B cell (primary cell): ENCODE data around the gene CTTN. TPM values are rescaled to one million over a fixed set of nuclear protein-coding genes. Genes with fewer than 3 reads are reported as not detected.

Source experiments
- ATAC-seq: fragments of 200-7000 bp; cut with Tn5 transposase; one replicate; pipeline ENCODE4 v1.10.0; 2021; ENCODE audit warnings: low read depth, mild to moderate bottlenecking, moderate number of reproducible peaks, moderate library complexity
- CTCF ChIA-PET: fragments of 350-600 bp; sonication (Branson Sonifier 250); formaldehyde crosslinking; loops from one replicate; lab custom pipeline; 2021; ENCODE audit warnings: antibody characterized with exemption, inconsistent platforms; lab: Charles Lee
- POLR2A ChIA-PET: fragments of 350-600 bp; sonication (Branson Sonifier 250); formaldehyde crosslinking; loops from one replicate; lab custom pipeline; 2021; ENCODE audit warnings: antibody characterized with exemption; lab: Charles Lee
- DNase-seq: peaks from one replicate; pipeline ENCODE4 v3.0.0; 2013
- H2AFZ ChIP-seq: 2 replicates; pipeline ENCODE4 v1.6.1; 2012; ENCODE audit warnings: mild to moderate bottlenecking, low read depth, low read length; ENCODE audit not compliant: insufficient read depth, poor library complexity, severe bottlenecking
- H3K27ac ChIP-seq, 2 donors: 1 replicate in 1 of 2; 2 replicates in 1 of 2; pipeline ENCODE4 v1.5.1; 2012 to 2013; ENCODE audit warnings: low read length in 2 of 2, mild to moderate bottlenecking in 2 of 2, moderate library complexity in 1 of 2
- H3K27me3 ChIP-seq, 4 experiments: fragments of 200-600 bp in 1 of 4; sonication (generic) in 1 of 4; replicated peaks in 1 of 4; 1 replicate in 2 of 4; 2 replicates in 2 of 4; pipeline versions ENCODE4 v1.6.1 to v1.7.0; 2013 to 2016; ENCODE audit warnings: low read length in 3 of 4, mild to moderate bottlenecking in 2 of 4, mixed read lengths in 1 of 4, moderate library complexity in 1 of 4; ENCODE audit not compliant: insufficient read depth in 4 of 4, control insufficient read depth in 3 of 4; ENCODE audit errors: control extremely low read depth in 1 of 4
- H3K36me3 ChIP-seq, 2 experiments: replicated peaks in 1 of 2; 1 replicate in 1 of 2; 2 replicates in 1 of 2; pipeline versions ENCODE4 v1.6.1 to v1.7.1; 2013; ENCODE audit warnings: low read length in 1 of 2; ENCODE audit not compliant: insufficient read depth in 2 of 2, control insufficient read depth in 1 of 2; ENCODE audit errors: control extremely low read depth in 1 of 2, extremely low read depth in 1 of 2
- H3K4me1 ChIP-seq, 2 donors: fragments of 200-600 bp in 1 of 2; sonication (generic) in 1 of 2; 1 replicate in 1 of 2; 2 replicates in 1 of 2; pipeline versions ENCODE4 v1.5.1 to v1.6.1; 2013 to 2017; ENCODE audit warnings: low read length in 2 of 2; ENCODE audit not compliant: control insufficient read depth in 2 of 2, insufficient read depth in 2 of 2
- H3K4me2 ChIP-seq: replicated peaks from 2 replicates; pipeline ENCODE3; 2012; ENCODE audit warnings: mild to moderate bottlenecking, low read depth, low read length; ENCODE audit not compliant: poor library complexity, severe bottlenecking
- H3K4me3 ChIP-seq, 5 experiments: fragments of 200-600 bp in 1 of 5; sonication (generic) in 1 of 5; 1 replicate in 3 of 5; 2 replicates in 2 of 5; pipeline versions ENCODE4 v1.5.1 to v1.7.0; 2011 to 2016; ENCODE audit warnings: low read length in 4 of 5, mild to moderate bottlenecking in 4 of 5, low read depth in 2 of 5, control low read depth in 1 of 5, moderate library complexity in 1 of 5; ENCODE audit not compliant: insufficient read depth in 1 of 5; ENCODE audit errors: control extremely low read depth in 1 of 5, extremely low read depth in 1 of 5
- H3K79me2 ChIP-seq: fragments of 200-600 bp; sonication (generic); one replicate; pipeline ENCODE4 v1.6.0; 2016; ENCODE audit warnings: low read length; ENCODE audit not compliant: control insufficient read depth, insufficient read depth
- H3K9ac ChIP-seq: fragments of 200-600 bp; sonication (generic); 2 replicates; pipeline ENCODE4 v1.6.1; 2017; ENCODE audit warnings: mild to moderate bottlenecking, low read length, moderate library complexity
- H3K9me3 ChIP-seq, 3 donors: one replicate each; pipeline versions ENCODE4 v1.6.1 to v1.7.1; 2013; ENCODE audit warnings: low read length in 2 of 3; ENCODE audit not compliant: control insufficient read depth in 2 of 3, insufficient read depth in 1 of 3; ENCODE audit errors: control extremely low read depth in 1 of 3
- H4K20me1 ChIP-seq: 2 replicates; pipeline ENCODE4 v1.6.0; 2012; ENCODE audit warnings: mild to moderate bottlenecking, low read length; ENCODE audit not compliant: insufficient read depth, control insufficient read depth, poor library complexity, severe bottlenecking
- H3K27ac Mint-ChIP-seq: one replicate; pipeline ENCODE4 v1.8.0; 2021; ENCODE audit warnings: mixed read lengths
- H3K27me3 Mint-ChIP-seq: one replicate; pipeline ENCODE4 v1.8.0; 2021; ENCODE audit warnings: mixed read lengths
- H3K4me1 Mint-ChIP-seq: one replicate; pipeline ENCODE4 v1.8.0; 2021; ENCODE audit warnings: mixed read lengths
- H3K4me3 Mint-ChIP-seq: one replicate; pipeline ENCODE4 v1.8.0; 2021; ENCODE audit warnings: mixed read lengths
- H3K9me3 Mint-ChIP-seq: one replicate; pipeline ENCODE4 v1.8.0; 2022; ENCODE audit warnings: mixed read lengths; ENCODE audit not compliant: insufficient read depth
- CTCF ChIP-seq: fragments of 200-600 bp; IDR thresholded peaks from one replicate; pipeline ENCODE4 v1.8.0; 2022; ENCODE audit warnings: antibody characterized with exemption, mild to moderate bottlenecking
- EZH2 ChIP-seq: IDR thresholded peaks from 2 replicates; pipeline ENCODE4 v1.6.1; 2012; ENCODE audit warnings: borderline replicate concordance, low read depth, mild to moderate bottlenecking, moderate library complexity, low read length; ENCODE audit not compliant: insufficient read depth, poor library complexity, severe bottlenecking
- WGBS: methylation state at CpG from one replicate; pipeline ENCODE4 v1.1.5; 2013; ENCODE audit warnings: missing lambda C conversion rate; ENCODE audit not compliant: insufficient coverage; 5-methylcytosine and 5-hydroxymethylcytosine counted together
- intact Hi-C: fragments of 100-400 bp; cut with micrococcal nuclease; formaldehyde crosslinking; loops from one replicate; pipeline ENCODE4 v1.10.0; 2022
- polyA plus RNA-seq: library from polyadenylated mRNA; depleted of rRNA; stranded (reverse); fragments of >200 nt; gene quantifications from 2 replicates; pipeline ENCODE4 v1.2.3, GENCODE V29; 2012
- total RNA-seq, 2 donors: library from RNA; stranded (reverse); fragments of 120-200 nt in 1 of 2; gene quantifications; 1 replicate in 1 of 2; 2 replicates in 1 of 2; pipeline versions ENCODE4 v1.2.3 to v1.2.4, GENCODE V29; 2013 to 2022

CTTN gene
- total and polyA plus RNA-seq, 2 donors (not counting 1 experiment from before 2014, with no cell fraction given), result 0.34 TPM; not detected in 1

GRCh38 chr11:70415191-70415590 lies 16.9 kb downstream of the CTTN start:
- 92% methylated on average over 10 of the region's 10 CpGs for WGBS
- H3K4me1 Mint-ChIP-seq, result no peaks in the 10 kb centered on the region
- CTCF ChIA-PET, result interaction anchor here (0.5 to 1.0 kb wide), 2 partner anchors 54 to 625 kb away, joined by 3 read pairs; no protein-coding TSS in a partner anchor

More at GRCh38 chr11:70415191-70415590, 16.9 kb downstream of the CTTN start:
- POLR2A ChIA-PET, result no interaction called here
- no peaks in the 10 kb centered on the region for H3K4me1 ChIP-seq
- H3K36me3 ChIP-seq, result no peaks in the 10 kb centered on the region
- peaks cover 0 to 4% (median 0%) of the 10 kb centered on the region in 3 donors for H3K9me3 ChIP-seq
- DNase-seq, result no peak
- no peak overlapping the region for H3K4me3 ChIP-seq
- no peak overlapping the region for H3K4me2 ChIP-seq
- no peak overlapping the region for H3K27ac Mint-ChIP-seq
- peaks cover 40% of the 10 kb centered on the region for H3K27me3 Mint-ChIP-seq
- no peak overlapping the region for H3K27ac ChIP-seq
- TF ChIP-seq CTCF, result no peak
- TF ChIP-seq EZH2, result no peak
- no peak overlapping the region for H3K4me3 Mint-ChIP-seq
- peaks cover 0 to 35% (median 0%) of the 10 kb centered on the region in 4 experiments for H3K27me3 ChIP-seq
- no peak for ATAC-seq
- H3K79me2 ChIP-seq, result no peaks in the 10 kb centered on the region
- intact Hi-C loops, result no loop called here
- no peak overlapping the region for H3K9ac ChIP-seq
- H3K9me3 Mint-ChIP-seq, result no peaks in the 10 kb centered on the region
- no peak overlapping the region for H2AFZ ChIP-seq
- no peaks in the 10 kb centered on the region for H4K20me1 ChIP-seq
